ENCODE measurements around the gene MDFI. TPM values are rescaled to one million over a fixed set of nuclear protein-coding genes. Genes with fewer than 3 reads are reported as not detected.

The MDFI gene
- total RNA-seq, 1 experiment from 2014 or later, result 86.2 TPM

DNA sequence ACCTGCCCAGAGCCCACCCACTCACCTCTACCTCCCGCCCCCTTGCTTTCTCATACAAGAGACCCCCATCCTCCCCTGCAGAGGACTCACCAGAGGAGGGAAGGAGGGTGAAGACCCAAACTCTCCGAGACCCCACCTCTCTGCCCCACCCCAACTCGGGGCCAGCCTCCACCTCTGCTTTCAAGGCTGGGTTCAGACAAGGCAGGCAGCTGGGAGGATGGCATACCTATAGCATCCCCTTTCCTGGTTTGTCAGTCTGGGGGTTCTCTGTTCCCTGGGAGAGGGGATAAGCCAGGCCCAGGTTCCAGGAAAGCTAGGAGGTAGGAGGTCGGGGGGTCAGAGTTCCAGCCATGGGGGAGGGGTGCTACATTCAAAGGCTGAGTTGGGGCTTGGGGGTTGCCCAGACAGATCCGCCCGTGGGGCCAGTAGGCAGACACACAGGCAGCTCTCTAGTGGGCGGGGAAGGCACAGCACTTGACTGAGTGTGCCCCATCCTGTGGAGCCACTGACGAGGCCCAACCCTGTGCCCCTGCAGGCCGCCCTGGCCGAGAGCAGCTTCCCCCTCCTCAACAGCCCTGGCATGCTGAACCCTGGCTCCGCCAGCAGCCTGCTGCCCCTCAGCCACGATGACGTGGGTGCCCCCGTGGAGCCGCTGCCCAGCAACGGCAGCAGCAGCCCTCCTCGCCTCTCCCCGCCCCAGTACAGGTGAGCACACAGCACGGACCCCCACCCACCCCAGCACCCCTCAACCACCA lies 40.8 kb upstream of the MDFI start (continued):
- TF ChIP-seq FOXK1 (CRISPR knock-in tag; IDR thresholded peaks at IDR 0.05) (no peak), ZNF263 (CRISPR knock-in tag; IDR thresholded peaks at IDR 0.05; ENCODE audit: low read depth) (no peak)

DNA sequence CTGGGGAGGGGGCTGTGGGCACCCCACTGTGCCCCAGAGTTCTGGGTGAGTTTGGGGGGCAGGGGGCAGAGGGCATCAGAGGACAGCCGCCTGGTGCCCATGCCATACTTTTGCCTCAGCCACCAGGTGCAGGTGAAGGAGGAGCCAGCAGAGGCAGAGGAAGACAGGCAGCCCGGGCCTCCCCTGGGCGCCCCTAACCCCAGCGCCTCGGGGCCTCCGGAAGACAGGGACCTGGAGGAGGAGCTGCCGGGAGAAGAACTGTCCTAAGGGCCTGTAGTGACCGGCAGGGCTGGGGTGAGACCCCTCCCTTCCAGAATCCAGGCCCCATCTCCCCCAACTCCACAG lies 39.6 kb upstream of the MDFI start:
- TF ChIP-seq FOXP1 (CRISPR knock-in tag; IDR thresholded peaks at IDR 0.05; ENCODE audit: borderline replicate concordance), result 0 out of 2 replicates have a peak, but pooled peaks have one; percentile 15
- TF ChIP-seq NR1H2 (CRISPR knock-in tag; IDR thresholded peaks at IDR 0.05), result no peak
- no peak for TF ChIP-seq JAZF1 (CRISPR knock-in tag; IDR thresholded peaks at IDR 0.05)
- peaks cover 46% of the 10 kb centered on the region for H3K4me1 Mint-ChIP-seq
- H3K4me3 Mint-ChIP-seq, result no peak overlapping the region
- peaks cover 3% of the 10 kb centered on the region; the same call in 1 of the 2 replicates for H3K27me3 Mint-ChIP-seq (ENCODE audit: low read depth)
- ATAC-seq, result no peak
- DNase-seq (ENCODE audit: low spot score), result no peak
- no peaks in the 10 kb centered on the region; the same call in 1 of the 2 replicates for H3K36me3 Mint-ChIP-seq
- ChIA-PET CTCF (interaction anchor here (0.5 to 5.8 kb wide), 18 partner anchors 10 to 231 kb away, joined by 3 to 144 read pairs (median 4); partner anchors contain the start of genes MDFI and TOMM6), POLR2A (no interaction called here)
- no peak overlapping the region for H3K27ac Mint-ChIP-seq
- H3K9me3 Mint-ChIP-seq, result no peaks in the 10 kb centered on the region

DNA sequence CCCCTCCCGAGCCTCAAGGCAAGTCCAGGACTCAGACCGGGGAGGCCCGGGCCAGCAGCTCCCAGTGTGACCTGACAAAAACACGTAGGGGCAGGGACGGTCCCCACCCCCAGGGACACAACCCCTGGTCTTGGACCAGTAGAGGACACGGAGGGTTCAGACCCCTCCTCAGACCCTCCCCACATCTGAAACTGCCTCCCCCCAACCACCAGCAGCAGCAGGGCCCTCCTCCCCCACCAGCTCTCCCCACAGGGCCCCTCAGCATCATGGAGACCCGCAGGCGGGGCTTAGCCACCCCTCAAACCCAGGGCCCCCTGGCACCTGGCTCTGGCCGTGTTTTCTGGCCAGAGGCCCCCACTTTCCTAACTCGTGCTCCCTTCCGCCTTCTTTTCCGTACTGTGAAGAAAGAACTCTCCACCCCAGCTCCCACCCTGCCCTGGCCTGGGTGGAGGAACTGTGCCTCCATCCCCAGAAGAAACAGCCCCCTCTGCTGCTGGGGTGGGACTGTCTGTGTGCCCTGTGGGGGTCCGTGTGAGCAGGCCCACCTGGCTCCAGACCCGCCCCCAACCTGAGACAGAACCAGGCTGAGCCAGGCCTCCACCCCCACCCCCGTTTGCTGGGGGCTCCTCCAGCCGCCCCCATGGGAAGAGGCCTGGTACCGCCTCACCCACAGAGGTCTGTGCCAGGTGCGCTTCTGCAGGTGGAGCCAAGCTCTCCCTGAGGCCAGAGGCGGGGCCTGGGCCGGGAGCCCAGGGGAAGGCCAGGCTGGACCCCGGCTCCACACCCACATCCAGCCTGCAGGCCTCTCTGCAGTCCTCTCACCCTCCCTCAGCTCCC lies 39.0 kb upstream of the MDFI start:
- no peak for DNase-seq (ENCODE audit: low spot score)
- POLR2A ChIA-PET, result no interaction called here
- no peak overlapping the region for H3K27ac Mint-ChIP-seq
- H3K4me1 Mint-ChIP-seq, result peaks cover 46% of the 10 kb centered on the region
- peaks cover 3% of the 10 kb centered on the region; the same call in 1 of the 2 replicates for H3K27me3 Mint-ChIP-seq (ENCODE audit: low read depth)
- peak; percentile 33 for ATAC-seq
- CTCF ChIA-PET, result interaction anchor here (0.5 to 5.8 kb wide), 21 partner anchors 11 to 231 kb away, joined by 3 to 144 read pairs (median 4); partner anchors contain the start of genes MDFI and TOMM6
- H3K4me3 Mint-ChIP-seq, result no peak overlapping the region
- no peaks in the 10 kb centered on the region for H3K9me3 Mint-ChIP-seq
- H3K36me3 Mint-ChIP-seq, result no peaks in the 10 kb centered on the region; the same call in 1 of the 2 replicates
- TF ChIP-seq, protein P1, sequence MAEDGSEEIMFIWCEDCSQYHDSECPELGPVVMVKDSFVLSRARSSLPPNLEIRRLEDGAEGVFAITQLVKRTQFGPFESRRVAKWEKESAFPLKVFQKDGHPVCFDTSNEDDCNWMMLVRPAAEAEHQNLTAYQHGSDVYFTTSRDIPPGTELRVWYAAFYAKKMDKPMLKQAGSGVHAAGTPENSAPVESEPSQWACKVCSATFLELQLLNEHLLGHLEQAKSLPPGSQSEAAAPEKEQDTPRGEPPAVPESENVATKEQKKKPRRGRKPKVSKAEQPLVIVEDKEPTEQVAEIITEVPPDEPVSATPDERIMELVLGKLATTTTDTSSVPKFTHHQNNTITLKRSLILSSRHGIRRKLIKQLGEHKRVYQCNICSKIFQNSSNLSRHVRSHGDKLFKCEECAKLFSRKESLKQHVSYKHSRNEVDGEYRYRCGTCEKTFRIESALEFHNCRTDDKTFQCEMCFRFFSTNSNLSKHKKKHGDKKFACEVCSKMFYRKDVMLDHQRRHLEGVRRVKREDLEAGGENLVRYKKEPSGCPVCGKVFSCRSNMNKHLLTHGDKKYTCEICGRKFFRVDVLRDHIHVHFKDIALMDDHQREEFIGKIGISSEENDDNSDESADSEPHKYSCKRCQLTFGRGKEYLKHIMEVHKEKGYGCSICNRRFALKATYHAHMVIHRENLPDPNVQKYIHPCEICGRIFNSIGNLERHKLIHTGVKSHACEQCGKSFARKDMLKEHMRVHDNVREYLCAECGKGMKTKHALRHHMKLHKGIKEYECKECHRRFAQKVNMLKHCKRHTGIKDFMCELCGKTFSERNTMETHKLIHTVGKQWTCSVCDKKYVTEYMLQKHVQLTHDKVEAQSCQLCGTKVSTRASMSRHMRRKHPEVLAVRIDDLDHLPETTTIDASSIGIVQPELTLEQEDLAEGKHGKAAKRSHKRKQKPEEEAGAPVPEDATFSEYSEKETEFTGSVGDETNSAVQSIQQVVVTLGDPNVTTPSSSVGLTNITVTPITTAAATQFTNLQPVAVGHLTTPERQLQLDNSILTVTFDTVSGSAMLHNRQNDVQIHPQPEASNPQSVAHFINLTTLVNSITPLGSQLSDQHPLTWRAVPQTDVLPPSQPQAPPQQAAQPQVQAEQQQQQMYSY (CRISPR knock-in tag; IDR thresholded peaks at IDR 0.05), result no peak
- TF ChIP-seq, protein P2, sequence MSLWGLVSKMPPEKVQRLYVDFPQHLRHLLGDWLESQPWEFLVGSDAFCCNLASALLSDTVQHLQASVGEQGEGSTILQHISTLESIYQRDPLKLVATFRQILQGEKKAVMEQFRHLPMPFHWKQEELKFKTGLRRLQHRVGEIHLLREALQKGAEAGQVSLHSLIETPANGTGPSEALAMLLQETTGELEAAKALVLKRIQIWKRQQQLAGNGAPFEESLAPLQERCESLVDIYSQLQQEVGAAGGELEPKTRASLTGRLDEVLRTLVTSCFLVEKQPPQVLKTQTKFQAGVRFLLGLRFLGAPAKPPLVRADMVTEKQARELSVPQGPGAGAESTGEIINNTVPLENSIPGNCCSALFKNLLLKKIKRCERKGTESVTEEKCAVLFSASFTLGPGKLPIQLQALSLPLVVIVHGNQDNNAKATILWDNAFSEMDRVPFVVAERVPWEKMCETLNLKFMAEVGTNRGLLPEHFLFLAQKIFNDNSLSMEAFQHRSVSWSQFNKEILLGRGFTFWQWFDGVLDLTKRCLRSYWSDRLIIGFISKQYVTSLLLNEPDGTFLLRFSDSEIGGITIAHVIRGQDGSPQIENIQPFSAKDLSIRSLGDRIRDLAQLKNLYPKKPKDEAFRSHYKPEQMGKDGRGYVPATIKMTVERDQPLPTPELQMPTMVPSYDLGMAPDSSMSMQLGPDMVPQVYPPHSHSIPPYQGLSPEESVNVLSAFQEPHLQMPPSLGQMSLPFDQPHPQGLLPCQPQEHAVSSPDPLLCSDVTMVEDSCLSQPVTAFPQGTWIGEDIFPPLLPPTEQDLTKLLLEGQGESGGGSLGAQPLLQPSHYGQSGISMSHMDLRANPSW (CRISPR knock-in tag; conservative IDR thresholded peaks at IDR 0.05; ENCODE audit: low read depth), result no peak
- TF ChIP-seq, protein P3, sequence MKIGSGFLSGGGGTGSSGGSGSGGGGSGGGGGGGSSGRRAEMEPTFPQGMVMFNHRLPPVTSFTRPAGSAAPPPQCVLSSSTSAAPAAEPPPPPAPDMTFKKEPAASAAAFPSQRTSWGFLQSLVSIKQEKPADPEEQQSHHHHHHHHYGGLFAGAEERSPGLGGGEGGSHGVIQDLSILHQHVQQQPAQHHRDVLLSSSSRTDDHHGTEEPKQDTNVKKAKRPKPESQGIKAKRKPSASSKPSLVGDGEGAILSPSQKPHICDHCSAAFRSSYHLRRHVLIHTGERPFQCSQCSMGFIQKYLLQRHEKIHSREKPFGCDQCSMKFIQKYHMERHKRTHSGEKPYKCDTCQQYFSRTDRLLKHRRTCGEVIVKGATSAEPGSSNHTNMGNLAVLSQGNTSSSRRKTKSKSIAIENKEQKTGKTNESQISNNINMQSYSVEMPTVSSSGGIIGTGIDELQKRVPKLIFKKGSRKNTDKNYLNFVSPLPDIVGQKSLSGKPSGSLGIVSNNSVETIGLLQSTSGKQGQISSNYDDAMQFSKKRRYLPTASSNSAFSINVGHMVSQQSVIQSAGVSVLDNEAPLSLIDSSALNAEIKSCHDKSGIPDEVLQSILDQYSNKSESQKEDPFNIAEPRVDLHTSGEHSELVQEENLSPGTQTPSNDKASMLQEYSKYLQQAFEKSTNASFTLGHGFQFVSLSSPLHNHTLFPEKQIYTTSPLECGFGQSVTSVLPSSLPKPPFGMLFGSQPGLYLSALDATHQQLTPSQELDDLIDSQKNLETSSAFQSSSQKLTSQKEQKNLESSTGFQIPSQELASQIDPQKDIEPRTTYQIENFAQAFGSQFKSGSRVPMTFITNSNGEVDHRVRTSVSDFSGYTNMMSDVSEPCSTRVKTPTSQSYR (CRISPR knock-in tag; IDR thresholded peaks at IDR 0.05), result no peak
- TF ChIP-seq GRHL2 (CRISPR knock-in tag; IDR thresholded peaks at IDR 0.05; ENCODE audit: insufficient replicate concordance, severe bottlenecking), result no peak
- TF ChIP-seq, protein P4, sequence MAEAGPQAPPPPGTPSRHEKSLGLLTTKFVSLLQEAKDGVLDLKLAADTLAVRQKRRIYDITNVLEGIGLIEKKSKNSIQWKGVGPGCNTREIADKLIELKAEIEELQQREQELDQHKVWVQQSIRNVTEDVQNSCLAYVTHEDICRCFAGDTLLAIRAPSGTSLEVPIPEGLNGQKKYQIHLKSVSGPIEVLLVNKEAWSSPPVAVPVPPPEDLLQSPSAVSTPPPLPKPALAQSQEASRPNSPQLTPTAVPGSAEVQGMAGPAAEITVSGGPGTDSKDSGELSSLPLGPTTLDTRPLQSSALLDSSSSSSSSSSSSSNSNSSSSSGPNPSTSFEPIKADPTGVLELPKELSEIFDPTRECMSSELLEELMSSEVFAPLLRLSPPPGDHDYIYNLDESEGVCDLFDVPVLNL (CRISPR knock-in tag; IDR thresholded peaks at IDR 0.05; ENCODE audit: borderline replicate concordance, low read depth), result no peak
- TF ChIP-seq, protein P5, sequence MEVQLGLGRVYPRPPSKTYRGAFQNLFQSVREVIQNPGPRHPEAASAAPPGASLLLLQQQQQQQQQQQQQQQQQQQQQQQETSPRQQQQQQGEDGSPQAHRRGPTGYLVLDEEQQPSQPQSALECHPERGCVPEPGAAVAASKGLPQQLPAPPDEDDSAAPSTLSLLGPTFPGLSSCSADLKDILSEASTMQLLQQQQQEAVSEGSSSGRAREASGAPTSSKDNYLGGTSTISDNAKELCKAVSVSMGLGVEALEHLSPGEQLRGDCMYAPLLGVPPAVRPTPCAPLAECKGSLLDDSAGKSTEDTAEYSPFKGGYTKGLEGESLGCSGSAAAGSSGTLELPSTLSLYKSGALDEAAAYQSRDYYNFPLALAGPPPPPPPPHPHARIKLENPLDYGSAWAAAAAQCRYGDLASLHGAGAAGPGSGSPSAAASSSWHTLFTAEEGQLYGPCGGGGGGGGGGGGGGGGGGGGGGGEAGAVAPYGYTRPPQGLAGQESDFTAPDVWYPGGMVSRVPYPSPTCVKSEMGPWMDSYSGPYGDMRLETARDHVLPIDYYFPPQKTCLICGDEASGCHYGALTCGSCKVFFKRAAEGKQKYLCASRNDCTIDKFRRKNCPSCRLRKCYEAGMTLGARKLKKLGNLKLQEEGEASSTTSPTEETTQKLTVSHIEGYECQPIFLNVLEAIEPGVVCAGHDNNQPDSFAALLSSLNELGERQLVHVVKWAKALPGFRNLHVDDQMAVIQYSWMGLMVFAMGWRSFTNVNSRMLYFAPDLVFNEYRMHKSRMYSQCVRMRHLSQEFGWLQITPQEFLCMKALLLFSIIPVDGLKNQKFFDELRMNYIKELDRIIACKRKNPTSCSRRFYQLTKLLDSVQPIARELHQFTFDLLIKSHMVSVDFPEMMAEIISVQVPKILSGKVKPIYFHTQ (CRISPR knock-in tag; IDR thresholded peaks at IDR 0.05), result no peak
- TF ChIP-seq CREM (CRISPR knock-in tag; IDR thresholded peaks at IDR 0.05), result no peak
- no peak for TF ChIP-seq KAT7 (CRISPR knock-in tag; IDR thresholded peaks at IDR 0.05; ENCODE audit: borderline replicate concordance)
